Spleen (tissue), 7 donors: ENCODE data around the gene MYO3A.

Experiments used
- CTCF ChIP-seq, 11 experiments: fragments of 200-600 bp in 7 of 11; fragments of 450-650 bp in 4 of 11; sonication (generic) in 4 of 11; IDR thresholded peaks in 8 of 11; conservative IDR thresholded peaks in 3 of 11; 1 replicate in 7 of 11; 2 replicates in 4 of 11; pipeline versions ENCODE4 v1.4.0 to v1.8.0; 2016 to 2021; ENCODE audit warnings: antibody characterized with exemption in 11 of 11, inconsistent platforms in 4 of 11, mild to moderate bottlenecking in 1 of 11
- POLR2A ChIP-seq, 3 donors: fragments of 450-650 bp; IDR thresholded peaks; one replicate each; pipeline ENCODE4 v1.5.1; 2017; ENCODE audit warnings: antibody characterized with exemption in 3 of 3, mild to moderate bottlenecking in 1 of 3
- POLR2AphosphoS5 ChIP-seq, 3 donors: sonication (generic); formaldehyde crosslinking; IDR thresholded peaks; one replicate each; pipeline ENCODE4 v1.5.1; 2017; ENCODE audit warnings: antibody characterized with exemption in 3 of 3
- donor health status: DM: no; HTN: no; CAD: no; lungs with moderate emphysema.
- donor health status: DM: no; HTN: no; CAD: no.
- donor health status: DM: no; HTN: no; CAD: no.

- no peak for TF ChIP-seq CTCF (IDR thresholded peaks at IDR 0.05 in 8 of 11, conservative IDR thresholded peaks at IDR 0.05 in 3 of 11)
- no peak for TF ChIP-seq POLR2AphosphoS5 (IDR thresholded peaks at IDR 0.05)
- TF ChIP-seq POLR2A (IDR thresholded peaks at IDR 0.05): no peak
Measured at GRCh38 chr10:26227786-26228185, 293.8 kb downstream of the MYO3A start.
